Measurements from ENCODE around the gene ST3GAL3. TPM values are rescaled to one million over a fixed set of nuclear protein-coding genes. Genes with fewer than 3 reads are reported as not detected.

Gene ST3GAL3
- total RNA-seq, 2 donors from 2014 or later: 15.5 to 20.6 TPM

DNA sequence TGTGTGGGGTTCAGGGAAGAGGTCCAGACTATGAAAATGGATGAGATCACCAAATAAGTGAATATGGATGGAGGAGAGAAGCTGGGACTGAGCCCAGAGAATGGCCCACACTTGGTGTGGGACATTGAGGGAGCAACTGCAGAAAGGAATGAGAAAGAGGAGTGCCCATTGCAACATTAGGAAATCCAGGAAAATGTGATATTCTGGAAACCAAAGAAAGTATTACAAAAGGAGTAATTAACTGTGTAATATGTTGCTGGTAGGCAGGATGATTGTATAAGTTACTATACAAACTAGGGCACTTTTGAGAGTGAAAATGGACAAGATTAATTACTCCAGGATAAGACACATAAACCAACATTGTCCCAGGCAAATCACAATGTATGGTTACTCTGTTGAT is 166.5 kb downstream of the ST3GAL3 start:
- Histone ChIP-seq H3K27ac (no peak overlapping the region), H3K4me1 (peaks cover 0 to 19% of the 10 kb centered on the region in 2 donors), H3K4me3 (no peak overlapping the region), H3K36me3 (no peaks in the 10 kb centered on the region), H3K27me3 (no peaks in the 10 kb centered on the region), H3K9me3 (no peaks in the 10 kb centered on the region)
- TF ChIP-seq, protein P1, sequence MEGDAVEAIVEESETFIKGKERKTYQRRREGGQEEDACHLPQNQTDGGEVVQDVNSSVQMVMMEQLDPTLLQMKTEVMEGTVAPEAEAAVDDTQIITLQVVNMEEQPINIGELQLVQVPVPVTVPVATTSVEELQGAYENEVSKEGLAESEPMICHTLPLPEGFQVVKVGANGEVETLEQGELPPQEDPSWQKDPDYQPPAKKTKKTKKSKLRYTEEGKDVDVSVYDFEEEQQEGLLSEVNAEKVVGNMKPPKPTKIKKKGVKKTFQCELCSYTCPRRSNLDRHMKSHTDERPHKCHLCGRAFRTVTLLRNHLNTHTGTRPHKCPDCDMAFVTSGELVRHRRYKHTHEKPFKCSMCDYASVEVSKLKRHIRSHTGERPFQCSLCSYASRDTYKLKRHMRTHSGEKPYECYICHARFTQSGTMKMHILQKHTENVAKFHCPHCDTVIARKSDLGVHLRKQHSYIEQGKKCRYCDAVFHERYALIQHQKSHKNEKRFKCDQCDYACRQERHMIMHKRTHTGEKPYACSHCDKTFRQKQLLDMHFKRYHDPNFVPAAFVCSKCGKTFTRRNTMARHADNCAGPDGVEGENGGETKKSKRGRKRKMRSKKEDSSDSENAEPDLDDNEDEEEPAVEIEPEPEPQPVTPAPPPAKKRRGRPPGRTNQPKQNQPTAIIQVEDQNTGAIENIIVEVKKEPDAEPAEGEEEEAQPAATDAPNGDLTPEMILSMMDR (IDR thresholded peaks at IDR 0.05): no peak
- DNase-seq (ENCODE audit: low spot score): no peak

- Histone ChIP-seq H3K27me3 (no peaks in the 10 kb centered on the region), H3K36me3 (no peaks in the 10 kb centered on the region), H3K4me1 (peaks cover 0 to 17% of the 10 kb centered on the region in 2 donors), H3K9me3 (no peaks in the 10 kb centered on the region), H3K4me3 (no peak overlapping the region), H3K27ac (no peak overlapping the region)
- no peak for DNase-seq (ENCODE audit: low spot score)
- TF ChIP-seq, protein P1 (IDR thresholded peaks at IDR 0.05): no peak
These were observed 167.4 kb downstream of the ST3GAL3 start for GRCh38 chr1:43874716-43875115.

- Histone ChIP-seq H3K27ac (no peak overlapping the region), H3K9me3 (no peaks in the 10 kb centered on the region), H3K36me3 (no peaks in the 10 kb centered on the region), H3K27me3 (no peaks in the 10 kb centered on the region), H3K4me3 (no peak overlapping the region), H3K4me1 (peaks cover 0 to 17% of the 10 kb centered on the region in 2 donors)
- DNase-seq (ENCODE audit: low spot score): no peak
- TF ChIP-seq, protein P1 (IDR thresholded peaks at IDR 0.05): no peak
These were observed 168.0 kb downstream of the ST3GAL3 start for GRCh38 chr1:43875331-43875730.

- TF ChIP-seq, protein P1 (IDR thresholded peaks at IDR 0.05): no peak
- Histone ChIP-seq H3K36me3 (no peaks in the 10 kb centered on the region), H3K9me3 (no peaks in the 10 kb centered on the region), H3K27ac (no peak overlapping the region), H3K4me1 (peaks cover 0 to 20% of the 10 kb centered on the region in 2 donors), H3K27me3 (no peaks in the 10 kb centered on the region), H3K4me3 (no peak overlapping the region)
- no peak for DNase-seq (ENCODE audit: low spot score)
These were observed 169.8 kb downstream of the ST3GAL3 start for GRCh38 chr1:43877101-43877500.

GRCh38 chr1:43878440-43878839 is 171.1 kb downstream of the ST3GAL3 start:
- Histone ChIP-seq H3K9me3 (no peaks in the 10 kb centered on the region), H3K4me3 (no peak overlapping the region), H3K4me1 (peaks cover 0 to 20% of the 10 kb centered on the region in 2 donors), H3K27ac (no peak overlapping the region), H3K36me3 (no peaks in the 10 kb centered on the region), H3K27me3 (no peaks in the 10 kb centered on the region)
- TF ChIP-seq, protein P1 (IDR thresholded peaks at IDR 0.05): no peak
- no peak for DNase-seq (ENCODE audit: low spot score)

DNA sequence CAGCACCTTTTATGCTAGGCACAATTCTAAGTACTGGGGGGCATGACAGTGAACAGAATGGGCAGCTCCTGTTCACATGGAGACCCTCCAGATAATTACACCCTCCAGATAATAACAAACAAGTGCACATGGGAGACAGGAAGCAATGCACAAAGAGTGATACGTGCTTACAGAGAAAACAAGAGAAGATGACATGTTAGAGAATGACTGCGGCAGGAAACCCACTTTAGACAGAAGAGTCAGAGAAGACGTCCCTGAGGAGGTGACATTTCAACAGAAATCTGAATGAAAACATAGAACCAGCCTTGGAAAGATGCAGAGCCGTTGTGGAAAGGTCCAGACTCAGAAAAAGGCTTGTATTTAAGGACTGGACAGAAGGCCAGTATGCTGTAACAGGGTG is 171.5 kb downstream of the ST3GAL3 start:
- Histone ChIP-seq H3K27ac (no peak overlapping the region), H3K27me3 (no peaks in the 10 kb centered on the region)
- TF ChIP-seq, protein P1 (IDR thresholded peaks at IDR 0.05): no peak

More for the DNA sequence above, 171.5 kb downstream of the ST3GAL3 start:
- Histone ChIP-seq H3K9me3 (no peaks in the 10 kb centered on the region), H3K4me1 (peaks cover 0 to 20% of the 10 kb centered on the region in 2 donors), H3K36me3 (no peaks in the 10 kb centered on the region), H3K4me3 (no peak overlapping the region)
- DNase-seq (ENCODE audit: low spot score): no peak

All from right atrium auricular region (tissue), 2 donors.